Measurements from ENCODE around the gene SLC31A1.

SLC31A1 gene

GRCh38 chr9:113298924-113299770 lies 77.8 kb downstream of the SLC31A1 start:
- DNase-seq, result no peak
- no peaks in the 10 kb centered on the region for H3K36me3 ChIP-seq (ENCODE audit: control insufficient read depth, insufficient read depth, low read length)
- H3K9me3 ChIP-seq (ENCODE audit: control insufficient read depth, low read length), result no peaks in the 10 kb centered on the region
- H3K27ac ChIP-seq (ENCODE audit: insufficient read depth, low read length, poor library complexity, severe bottlenecking), result no peak overlapping the region
- H3K27me3 ChIP-seq (replicated peaks; ENCODE audit: control insufficient read depth, insufficient read depth, low read length, poor library complexity, severe bottlenecking), result no peaks in the 10 kb centered on the region
- no peak overlapping the region for H3K4me3 ChIP-seq (ENCODE audit: insufficient read depth, low read depth, low read length, poor library complexity, severe bottlenecking)
- H3K4me1 ChIP-seq (ENCODE audit: control insufficient read depth, insufficient read depth, low read length, poor library complexity, severe bottlenecking), result no peaks in the 10 kb centered on the region

GRCh38 chr9:113299800-113300292 lies 78.5 kb downstream of the SLC31A1 start:
- H3K9me3 ChIP-seq (ENCODE audit: control insufficient read depth, low read length), result no peaks in the 10 kb centered on the region
- no peaks in the 10 kb centered on the region for H3K27me3 ChIP-seq (replicated peaks; ENCODE audit: control insufficient read depth, insufficient read depth, low read length, poor library complexity, severe bottlenecking)
- H3K27ac ChIP-seq (ENCODE audit: insufficient read depth, low read length, poor library complexity, severe bottlenecking), result no peak overlapping the region
- H3K36me3 ChIP-seq (ENCODE audit: control insufficient read depth, insufficient read depth, low read length), result no peaks in the 10 kb centered on the region
- H3K4me1 ChIP-seq (ENCODE audit: control insufficient read depth, insufficient read depth, low read length, poor library complexity, severe bottlenecking), result no peaks in the 10 kb centered on the region
- no peak overlapping the region for H3K4me3 ChIP-seq (ENCODE audit: insufficient read depth, low read depth, low read length, poor library complexity, severe bottlenecking)
- no peak for DNase-seq

DNA sequence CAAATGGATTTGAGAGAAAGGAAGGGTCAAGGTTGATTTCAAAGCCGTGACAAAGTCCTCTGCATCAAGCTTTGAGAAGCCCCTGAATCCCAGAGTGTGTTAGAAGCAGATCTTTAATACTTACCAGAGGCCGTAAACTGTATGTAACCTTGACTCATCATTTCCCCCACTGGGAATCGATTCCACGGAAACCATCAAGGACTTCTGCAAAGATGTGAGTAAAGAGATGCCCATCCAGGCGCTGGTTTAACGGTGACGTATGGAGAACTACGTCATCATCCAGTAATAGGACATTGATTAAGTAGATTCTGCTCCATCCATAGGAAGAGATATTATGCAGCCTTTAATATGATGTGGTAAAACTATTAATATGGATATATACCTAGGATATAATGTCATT lies 80.2 kb downstream of the SLC31A1 start:
- Histone ChIP-seq H3K27me3 (replicated peaks; ENCODE audit: control insufficient read depth, insufficient read depth, low read length, poor library complexity, severe bottlenecking) (no peaks in the 10 kb centered on the region), H3K4me3 (ENCODE audit: insufficient read depth, low read depth, low read length, poor library complexity, severe bottlenecking) (no peak overlapping the region), H3K9me3 (ENCODE audit: control insufficient read depth, low read length) (no peaks in the 10 kb centered on the region), H3K27ac (ENCODE audit: insufficient read depth, low read length, poor library complexity, severe bottlenecking) (no peak overlapping the region), H3K4me1 (ENCODE audit: control insufficient read depth, insufficient read depth, low read length, poor library complexity, severe bottlenecking) (no peaks in the 10 kb centered on the region), H3K36me3 (ENCODE audit: control insufficient read depth, insufficient read depth, low read length) (no peaks in the 10 kb centered on the region)
- DNase-seq, result no peak

- Histone ChIP-seq H3K4me3 (ENCODE audit: insufficient read depth, low read depth, low read length, poor library complexity, severe bottlenecking) (no peak within 1 kb of the TSS), H3K36me3 (ENCODE audit: control insufficient read depth, insufficient read depth, low read length) (no peaks in the 10 kb centered on the region), H3K4me1 (ENCODE audit: control insufficient read depth, insufficient read depth, low read length, poor library complexity, severe bottlenecking) (no peaks in the 10 kb centered on the region), H3K27me3 (replicated peaks; ENCODE audit: control insufficient read depth, insufficient read depth, low read length, poor library complexity, severe bottlenecking) (no peaks in the 10 kb centered on the region), H3K27ac (ENCODE audit: insufficient read depth, low read length, poor library complexity, severe bottlenecking) (no peak within 1 kb of the TSS), H3K9me3 (ENCODE audit: control insufficient read depth, low read length) (no peaks in the 10 kb centered on the region)
- DNase-seq, result no peak
Measured at GRCh38 chr9:113302792-113303418, 81.6 kb downstream of the SLC31A1 start, which contains the start of gene RNF183. RNF183 (minus strand) TSS chr9:113303376; CDS start chr9:113298184, 5,192 bp downstream.

DNA sequence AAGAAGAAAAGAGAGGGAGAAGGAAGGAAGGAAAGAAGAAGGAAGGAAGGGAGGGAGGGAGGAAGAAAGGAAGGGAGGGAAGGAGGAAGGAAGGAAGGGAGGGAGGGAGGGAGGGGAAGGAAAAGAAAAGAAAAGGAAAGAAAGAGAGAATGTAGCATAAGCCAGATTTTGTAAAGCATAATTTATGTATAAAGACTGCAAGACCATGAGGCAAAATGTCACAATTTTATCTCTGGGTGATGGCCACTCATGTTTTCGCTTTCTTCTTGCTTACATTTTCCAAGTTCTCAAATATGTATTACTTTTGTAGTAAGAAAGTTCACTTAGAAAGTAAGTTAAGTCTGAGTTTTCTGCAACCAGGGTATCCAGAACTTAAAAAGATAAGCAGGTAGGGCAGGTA lies 85.2 kb downstream of the SLC31A1 start:
- Histone ChIP-seq H3K4me3 (ENCODE audit: insufficient read depth, low read depth, low read length, poor library complexity, severe bottlenecking) (no peak overlapping the region), H3K9me3 (ENCODE audit: control insufficient read depth, low read length) (no peaks in the 10 kb centered on the region), H3K36me3 (ENCODE audit: control insufficient read depth, insufficient read depth, low read length) (no peaks in the 10 kb centered on the region), H3K27me3 (replicated peaks; ENCODE audit: control insufficient read depth, insufficient read depth, low read length, poor library complexity, severe bottlenecking) (no peaks in the 10 kb centered on the region), H3K4me1 (ENCODE audit: control insufficient read depth, insufficient read depth, low read length, poor library complexity, severe bottlenecking) (no peaks in the 10 kb centered on the region), H3K27ac (ENCODE audit: insufficient read depth, low read length, poor library complexity, severe bottlenecking) (no peak overlapping the region)
- DNase-seq, result no peak

DNA sequence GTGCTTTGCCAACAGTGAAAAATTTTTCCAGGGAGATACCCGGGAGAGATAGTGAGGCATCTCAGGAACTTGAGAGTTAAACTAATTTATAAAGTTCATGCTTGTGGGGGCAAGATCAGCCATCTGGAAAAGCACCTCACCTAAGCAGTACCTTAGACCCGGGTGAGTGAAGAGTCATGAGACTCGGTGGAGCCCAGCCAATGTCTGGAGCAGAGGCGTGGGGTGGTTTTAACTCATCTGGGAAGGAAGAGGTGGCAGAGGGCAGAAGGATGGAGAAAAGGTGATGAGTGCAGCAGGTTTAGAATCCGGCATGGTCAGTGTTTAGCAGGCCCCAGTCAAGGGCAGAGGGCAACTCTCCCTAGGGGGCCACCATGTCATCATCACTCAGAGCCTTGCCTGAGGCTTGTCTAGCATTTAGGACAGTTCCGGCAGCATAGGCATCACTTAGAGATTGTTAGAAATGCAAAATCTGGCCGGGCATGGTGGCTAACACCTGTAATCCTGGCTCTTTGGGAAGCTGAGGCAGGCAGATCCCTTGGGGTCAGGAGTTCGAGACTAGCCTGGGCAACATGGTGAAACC lies 86.1 kb downstream of the SLC31A1 start:
- no peaks in the 10 kb centered on the region for H3K9me3 ChIP-seq (ENCODE audit: control insufficient read depth, low read length)
- no peak overlapping the region for H3K27ac ChIP-seq (ENCODE audit: insufficient read depth, low read length, poor library complexity, severe bottlenecking)
- DNase-seq, result no peak
- no peaks in the 10 kb centered on the region for H3K27me3 ChIP-seq (replicated peaks; ENCODE audit: control insufficient read depth, insufficient read depth, low read length, poor library complexity, severe bottlenecking)
- no peak overlapping the region for H3K4me3 ChIP-seq (ENCODE audit: insufficient read depth, low read depth, low read length, poor library complexity, severe bottlenecking)
- no peaks in the 10 kb centered on the region for H3K36me3 ChIP-seq (ENCODE audit: control insufficient read depth, insufficient read depth, low read length)
- H3K4me1 ChIP-seq (ENCODE audit: control insufficient read depth, insufficient read depth, low read length, poor library complexity, severe bottlenecking), result no peaks in the 10 kb centered on the region

DNA sequence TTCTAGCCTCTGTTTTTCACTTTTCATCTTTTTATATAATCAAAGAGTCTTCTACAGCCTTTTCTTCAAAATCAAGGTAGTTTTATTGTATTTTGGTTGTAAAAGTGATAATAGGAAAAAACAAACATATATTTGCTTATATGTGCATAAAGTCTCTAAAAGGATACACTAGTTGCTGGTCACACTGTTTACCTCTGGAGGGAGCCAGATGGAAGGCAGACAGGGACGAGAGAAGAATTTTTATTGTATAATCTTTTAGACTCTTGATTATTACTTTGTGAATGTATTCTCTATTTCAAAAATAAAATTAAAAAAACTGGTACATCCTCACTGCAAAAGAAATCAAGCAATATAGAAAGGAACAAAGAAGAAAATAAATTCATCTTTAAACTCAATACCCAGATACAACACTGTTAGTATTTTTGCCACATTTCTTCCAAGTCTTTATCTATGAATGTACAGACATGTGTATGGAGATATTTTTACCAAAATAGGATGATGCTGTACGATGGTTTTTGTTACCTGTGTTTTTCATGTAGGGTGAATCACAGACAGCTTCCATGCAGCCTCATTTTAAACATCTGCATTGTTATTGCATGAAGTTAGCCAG lies 88.0 kb downstream of the SLC31A1 start:
- DNase-seq, result no peak
- H3K36me3 ChIP-seq (ENCODE audit: control insufficient read depth, insufficient read depth, low read length), result no peaks in the 10 kb centered on the region

GRCh38 chr9:113310538-113310937 lies 89.2 kb downstream of the SLC31A1 start:
- H3K4me3 ChIP-seq (ENCODE audit: insufficient read depth, low read depth, low read length, poor library complexity, severe bottlenecking), result no peak overlapping the region
- no peaks in the 10 kb centered on the region for H3K27me3 ChIP-seq (replicated peaks; ENCODE audit: control insufficient read depth, insufficient read depth, low read length, poor library complexity, severe bottlenecking)
- no peak for DNase-seq
- no peak overlapping the region for H3K27ac ChIP-seq (ENCODE audit: insufficient read depth, low read length, poor library complexity, severe bottlenecking)
- no peaks in the 10 kb centered on the region for H3K36me3 ChIP-seq (ENCODE audit: control insufficient read depth, insufficient read depth, low read length)
- H3K4me1 ChIP-seq (ENCODE audit: control insufficient read depth, insufficient read depth, low read length, poor library complexity, severe bottlenecking), result no peaks in the 10 kb centered on the region
- H3K9me3 ChIP-seq (ENCODE audit: control insufficient read depth, low read length), result no peaks in the 10 kb centered on the region

More for the DNA sequence above, 88.0 kb downstream of the SLC31A1 start:
- no peaks in the 10 kb centered on the region for H3K4me1 ChIP-seq (ENCODE audit: control insufficient read depth, insufficient read depth, low read length, poor library complexity, severe bottlenecking)
- H3K27me3 ChIP-seq (replicated peaks; ENCODE audit: control insufficient read depth, insufficient read depth, low read length, poor library complexity, severe bottlenecking), result no peaks in the 10 kb centered on the region
- H3K27ac ChIP-seq (ENCODE audit: insufficient read depth, low read length, poor library complexity, severe bottlenecking), result no peak overlapping the region
- no peak overlapping the region for H3K4me3 ChIP-seq (ENCODE audit: insufficient read depth, low read depth, low read length, poor library complexity, severe bottlenecking)
- no peaks in the 10 kb centered on the region for H3K9me3 ChIP-seq (ENCODE audit: control insufficient read depth, low read length)

- H3K4me3 ChIP-seq (ENCODE audit: insufficient read depth, low read depth, low read length, poor library complexity, severe bottlenecking), result no peak overlapping the region
- H3K27me3 ChIP-seq (replicated peaks; ENCODE audit: control insufficient read depth, insufficient read depth, low read length, poor library complexity, severe bottlenecking), result no peaks in the 10 kb centered on the region
- H3K9me3 ChIP-seq (ENCODE audit: control insufficient read depth, low read length), result no peaks in the 10 kb centered on the region
- DNase-seq, result no peak
- H3K36me3 ChIP-seq (ENCODE audit: control insufficient read depth, insufficient read depth, low read length), result no peaks in the 10 kb centered on the region
- no peaks in the 10 kb centered on the region for H3K4me1 ChIP-seq (ENCODE audit: control insufficient read depth, insufficient read depth, low read length, poor library complexity, severe bottlenecking)
- no peak overlapping the region for H3K27ac ChIP-seq (ENCODE audit: insufficient read depth, low read length, poor library complexity, severe bottlenecking)
Measured at GRCh38 chr9:113311961-113312360, 90.6 kb downstream of the SLC31A1 start.
